HCT116 (cell line): ENCODE results near the gene EMILIN1. TPM values are rescaled to one million over a fixed set of nuclear protein-coding genes. Genes with fewer than 3 reads are reported as not detected.

Experiments
- ATAC-seq: fragments of 200-7000 bp; cut with Tn5 transposase; 2 replicates; pipeline ENCODE4 v1.9.1; 2020; ENCODE audit warnings: mild to moderate bottlenecking, moderate library complexity
- BruUV-seq: library from RNA; stranded (reverse); fragments of 400-500 nt; replicated peaks from 2 replicates; lab custom pipeline; 2021; lab: Mats Ljungman, UMichigan
- CTCF ChIA-PET: fragments of 300-600 bp; sonication (Branson Sonifier 250); formaldehyde crosslinking; loops from one replicate; lab custom pipeline; 2021; ENCODE audit warnings: antibody characterized with exemption; lab: Charles Lee
- POLR2A ChIA-PET: fragments of 300-600, 350-600 bp; sonication (Branson Sonifier 250); formaldehyde crosslinking; loops from one replicate; lab custom pipeline; 2021; ENCODE audit warnings: antibody characterized with exemption; lab: Charles Lee
- RAD21 ChIA-PET, 2 experiments: fragments of 300-600 bp; sonication (Branson Sonifier 250); formaldehyde crosslinking; loops; one replicate each; lab custom pipeline; 2023; ENCODE audit warnings: low total read pairs in 2 of 2; ENCODE audit not compliant: uncharacterized antibody in 2 of 2, unreplicated experiment in 2 of 2, low non-redundant PET in 1 of 2; lab: Charles Lee
- DNase-seq: peaks from one replicate; pipeline ENCODE4 v3.0.0-alpha.2; 2010; ENCODE audit warnings: low read depth, low spot score
- H2AFZ ChIP-seq: fragments of 200-600 bp; shearing (Covaris generic), sonication (generic); 2 replicates; pipeline ENCODE4 v1.6.1; 2017; ENCODE audit warnings: low read depth, mixed run types, mixed read lengths, antibody characterized with exemption, low read length; ENCODE audit not compliant: poor library complexity, severe bottlenecking
- H3K27ac ChIP-seq: 2 replicates; pipeline ENCODE4 v1.5.1; 2012; ENCODE audit warnings: low read depth, low read length
- H3K27me3 ChIP-seq: fragments of 200-600 bp; sonication (generic); 2 replicates; pipeline ENCODE4 v1.6.1; 2016; ENCODE audit warnings: mixed run types, low read length, mixed read lengths; ENCODE audit not compliant: insufficient read depth
- H3K36me3 ChIP-seq, 2 experiments: fragments of 200-500 bp in 1 of 2; fragments of 200-600 bp in 1 of 2; sonication (Bioruptor generic) in 1 of 2; sonication (generic) in 1 of 2; 2 replicates each; pipeline versions ENCODE4 v1.5.1 to v1.6.1; 2014 to 2016; ENCODE audit warnings: low read length in 2 of 2, inconsistent platforms in 1 of 2, mixed read lengths in 1 of 2, mixed run types in 1 of 2; ENCODE audit not compliant: insufficient read depth in 2 of 2, control insufficient read depth in 1 of 2
- H3K4me1 ChIP-seq, 2 experiments: fragments of 200-600 bp in 1 of 2; sonication (generic) in 1 of 2; 2 replicates each; pipeline versions ENCODE4 v1.5.1 to v1.6.1; 2012 to 2017; ENCODE audit warnings: low read length in 2 of 2, inconsistent platforms in 1 of 2, mild to moderate bottlenecking in 1 of 2, mixed read lengths in 1 of 2, mixed run types in 1 of 2, moderate library complexity in 1 of 2; ENCODE audit not compliant: insufficient read depth in 2 of 2, control insufficient read depth in 1 of 2
- H3K4me2 ChIP-seq: fragments of 200-600 bp; sonication (generic); 2 replicates; pipeline ENCODE4 v1.6.1; 2017; ENCODE audit warnings: mixed run types, low read length, mixed read lengths
- H3K4me3 ChIP-seq, 2 experiments: fragments of 200-600 bp in 1 of 2; sonication (generic) in 1 of 2; replicated peaks in 1 of 2; 2 replicates each; pipeline ENCODE4 v1.5.1; 2011 to 2016; ENCODE audit warnings: low read length in 2 of 2, control low read depth in 1 of 2, low read depth in 1 of 2, mild to moderate bottlenecking in 1 of 2, mixed read lengths in 1 of 2, mixed run types in 1 of 2
- H3K79me2 ChIP-seq: fragments of 200-600 bp; sonication (generic); 2 replicates; pipeline ENCODE4 v1.6.1; 2017; ENCODE audit warnings: mild to moderate bottlenecking, mixed run types, low read length, moderate library complexity, mixed read lengths; ENCODE audit not compliant: insufficient read depth
- H3K9ac ChIP-seq: fragments of 200-600 bp; sonication (generic); 2 replicates; pipeline ENCODE4 v1.6.1; 2016; ENCODE audit warnings: low read length, mixed read lengths
- H3K9me2 ChIP-seq: fragments of 200-600 bp; sonication (generic), shearing (Covaris generic); 2 replicates; pipeline ENCODE4 v1.6.1; 2017; ENCODE audit warnings: mixed run types, mild to moderate bottlenecking, moderate library complexity; ENCODE audit not compliant: insufficient read depth
- H3K9me3 ChIP-seq, 2 experiments: fragments of 200-500 bp in 1 of 2; fragments of 200-600 bp in 1 of 2; sonication (Bioruptor generic) in 1 of 2; sonication (generic) in 1 of 2; 2 replicates each; pipeline ENCODE4 v1.6.1; 2014 to 2017; ENCODE audit warnings: low read length in 2 of 2, mixed read lengths in 2 of 2, inconsistent platforms in 1 of 2, low read depth in 1 of 2, mild to moderate bottlenecking in 1 of 2, mixed run types in 1 of 2, moderate library complexity in 1 of 2; ENCODE audit not compliant: control insufficient read depth in 1 of 2, insufficient read depth in 1 of 2
- H4K20me1 ChIP-seq: fragments of 200-600 bp; sonication (generic), shearing (Covaris generic); 2 replicates; pipeline ENCODE4 v1.6.1; 2017; ENCODE audit warnings: mixed run types, mild to moderate bottlenecking, moderate library complexity; ENCODE audit not compliant: insufficient read depth
- EZH2 ChIP-seq: fragments of 200-600 bp; sonication (generic); IDR thresholded peaks from 2 replicates; pipeline ENCODE4 v1.6.1; 2017; ENCODE audit warnings: antibody characterized with exemption, mixed run types
- POLR2A ChIP-seq: IDR thresholded peaks from 2 replicates; pipeline ENCODE4 v1.7.0; 2011; ENCODE audit warnings: borderline replicate concordance; ENCODE audit not compliant: insufficient read depth, insufficient read length; ENCODE audit errors: extremely low read depth
- POLR2AphosphoS5 ChIP-seq: IDR thresholded peaks from 2 replicates; pipeline ENCODE4 v1.6.1; 2011; ENCODE audit warnings: mild to moderate bottlenecking, low read depth, low read length, moderate library complexity
- ZFX ChIP-seq: fragments of 450-650 bp; IDR thresholded peaks from 2 replicates; pipeline ENCODE4 v1.6.1; 2017
- ZNF274 ChIP-seq: fragments of 200-500 bp; sonication (Bioruptor generic); IDR thresholded peaks from 2 replicates; pipeline ENCODE4 v1.6.1; 2014; ENCODE audit warnings: mild to moderate bottlenecking, low read depth, low read length, inconsistent platforms
- intact Hi-C: fragments of 100-400 bp; cut with micrococcal nuclease; formaldehyde crosslinking; loops from 2 replicates; pipeline ENCODE4 v1.10.0; 2022
- total RNA-seq: library from RNA; stranded (reverse); gene quantifications from one replicate; pipeline ENCODE4 v1.2.1, GENCODE V29; 2021; ENCODE audit not compliant: unreplicated experiment
- TF ChIP-seq, protein P1 (sequence below), 3 experiments: fragments of 200-600 bp in 1 of 3; sonication (generic) in 1 of 3; IDR thresholded peaks in 2 of 3; conservative IDR thresholded peaks in 1 of 3; 2 replicates each; pipeline ENCODE4 v1.5.1; 2012 to 2017; ENCODE audit warnings: low read depth in 2 of 3, low read length in 2 of 3, antibody characterized with exemption in 1 of 3, borderline replicate concordance in 1 of 3, control low read depth in 1 of 3, mild to moderate bottlenecking in 1 of 3, mixed read lengths in 1 of 3, mixed run types in 1 of 3, moderate library complexity in 1 of 3; ENCODE audit not compliant: insufficient read depth in 1 of 3

EMILIN1 gene
- total RNA-seq, 1 experiment from 2014 or later: 0.59 TPM

GRCh38 chr2:27086090-27086723 is 7.8 kb downstream of the EMILIN1 start:
- Histone ChIP-seq H2AFZ (peak overlapping the region; percentile 54), H3K9me2 (no peaks in the 10 kb centered on the region), H3K27ac (peak overlapping the region; percentile 77), H4K20me1 (no peaks in the 10 kb centered on the region), H3K9me3 (no peaks in the 10 kb centered on the region), H3K36me3 (no peaks in the 10 kb centered on the region), H3K9ac (peak overlapping the region; percentile 79), H3K4me1 (peaks cover 13 to 35% of the 10 kb centered on the region in 2 experiments), H3K79me2 (no peaks in the 10 kb centered on the region), H3K27me3 (no peaks in the 10 kb centered on the region), H3K4me3 (peak overlapping the region; percentile 57 to 61), H3K4me2 (peak overlapping the region; percentile 98)
- ChIA-PET RAD21 (no interaction called here), CTCF (interaction anchor here (0.9 to 3.1 kb wide), 9 partner anchors 14 to 193 kb away, joined by 3 to 15 read pairs (median 4); partner anchors contain the start of gene OST4), POLR2A (interaction anchor here (1.0 kb wide), 1 partner anchor 36 kb away, joined by 3 read pairs; no protein-coding TSS in a partner anchor)
- TF ChIP-seq EZH2 (no peak), ZFX (peak; percentile 81; the same call in 1 of the 2 replicates), POLR2A (peak; percentile 32), ZNF274 (no peak), POLR2AphosphoS5 (peak; percentile 73)
- TF ChIP-seq, protein P1, sequence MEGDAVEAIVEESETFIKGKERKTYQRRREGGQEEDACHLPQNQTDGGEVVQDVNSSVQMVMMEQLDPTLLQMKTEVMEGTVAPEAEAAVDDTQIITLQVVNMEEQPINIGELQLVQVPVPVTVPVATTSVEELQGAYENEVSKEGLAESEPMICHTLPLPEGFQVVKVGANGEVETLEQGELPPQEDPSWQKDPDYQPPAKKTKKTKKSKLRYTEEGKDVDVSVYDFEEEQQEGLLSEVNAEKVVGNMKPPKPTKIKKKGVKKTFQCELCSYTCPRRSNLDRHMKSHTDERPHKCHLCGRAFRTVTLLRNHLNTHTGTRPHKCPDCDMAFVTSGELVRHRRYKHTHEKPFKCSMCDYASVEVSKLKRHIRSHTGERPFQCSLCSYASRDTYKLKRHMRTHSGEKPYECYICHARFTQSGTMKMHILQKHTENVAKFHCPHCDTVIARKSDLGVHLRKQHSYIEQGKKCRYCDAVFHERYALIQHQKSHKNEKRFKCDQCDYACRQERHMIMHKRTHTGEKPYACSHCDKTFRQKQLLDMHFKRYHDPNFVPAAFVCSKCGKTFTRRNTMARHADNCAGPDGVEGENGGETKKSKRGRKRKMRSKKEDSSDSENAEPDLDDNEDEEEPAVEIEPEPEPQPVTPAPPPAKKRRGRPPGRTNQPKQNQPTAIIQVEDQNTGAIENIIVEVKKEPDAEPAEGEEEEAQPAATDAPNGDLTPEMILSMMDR (IDR thresholded peaks at IDR 0.05 in 2 of 3, conservative IDR thresholded peaks at IDR 0.05 in 1 of 3; ENCODE audit: borderline replicate concordance in 1 of 3, insufficient read depth in 1 of 3, low read depth in 2 of 3, low read length in 2 of 3): peak in 2 of 3 experiments; percentile 53 to 73; a peak in 4 of 6 replicates
- ATAC-seq: peak; percentile 85
- no TSS peak for BruUV-seq
- DNase-seq: peak; percentile 77
- intact Hi-C loops: loop anchor here (2.0 kb wide), 1 partner anchor 239 kb away; no protein-coding TSS in a partner anchor
